ENCODE data around the gene GRIN2C. TPM values are rescaled to one million over a fixed set of nuclear protein-coding genes. Genes with fewer than 3 reads are reported as not detected.
A peak's percentile ranks its signal among the peaks of the same experiment; 100 is the strongest.

GRIN2C gene
- total RNA-seq, 2 donors from 2014 or later: 3.6 TPM; not detected in 1

GRCh38 chr17:74848656-74849399, 10.9 kb downstream of the GRIN2C start:
- no peak overlapping the region for H3K4me3 ChIP-seq
- H3K27me3 ChIP-seq (replicated peaks; ENCODE audit: insufficient read depth): peaks cover 7% of the 10 kb centered on the region
- 58% methylated on average over 9 of the region's 9 CpGs for WGBS
- H3K27ac ChIP-seq: no peak overlapping the region
- no peaks in the 10 kb centered on the region for H3K9me3 ChIP-seq
- no peak for TF ChIP-seq POLR2A (IDR thresholded peaks at IDR 0.05)
- no peak for TF ChIP-seq POLR2AphosphoS5 (IDR thresholded peaks at IDR 0.05)
- no peak for TF ChIP-seq CTCF (IDR thresholded peaks at IDR 0.05)
- intact Hi-C loops (cut with DNase I): no loop called here
- no peaks in the 10 kb centered on the region for H3K4me1 ChIP-seq (replicated peaks)
- H3K36me3 ChIP-seq: no peaks in the 10 kb centered on the region
- no peak for DNase-seq (ENCODE audit: low spot score)

- no peaks in the 10 kb centered on the region for H3K27me3 ChIP-seq (replicated peaks; ENCODE audit: insufficient read depth)
- WGBS: 94% methylated on average over 16 of the region's 16 CpGs
- TF ChIP-seq POLR2AphosphoS5 (IDR thresholded peaks at IDR 0.05): no peak
- TF ChIP-seq CTCF (IDR thresholded peaks at IDR 0.05): no peak
- no peak for TF ChIP-seq POLR2A (IDR thresholded peaks at IDR 0.05)
- no peaks in the 10 kb centered on the region for H3K9me3 ChIP-seq
- DNase-seq (ENCODE audit: low spot score): no peak
- H3K27ac ChIP-seq: no peak overlapping the region
- H3K4me1 ChIP-seq (replicated peaks): no peaks in the 10 kb centered on the region
- H3K4me3 ChIP-seq: no peak overlapping the region
- intact Hi-C loops (cut with DNase I): no loop called here
- H3K36me3 ChIP-seq: no peaks in the 10 kb centered on the region
Observed at GRCh38 chr17:74846621-74847020, 13.1 kb downstream of the GRIN2C start.

- DNase-seq (ENCODE audit: low spot score): no peak
- Histone ChIP-seq H3K36me3 (no peaks in the 10 kb centered on the region), H3K27ac (no peak overlapping the region), H3K27me3 (replicated peaks; ENCODE audit: insufficient read depth) (no peaks in the 10 kb centered on the region), H3K4me3 (peak overlapping the region in 1 of 2 donors; percentile 30), H3K4me1 (replicated peaks) (no peaks in the 10 kb centered on the region), H3K9me3 (no peaks in the 10 kb centered on the region)
- 29% methylated on average over 26 of the region's 26 CpGs for WGBS
- TF ChIP-seq POLR2AphosphoS5 (IDR thresholded peaks at IDR 0.05): no peak
- no peak for TF ChIP-seq CTCF (IDR thresholded peaks at IDR 0.05)
- TF ChIP-seq POLR2A (IDR thresholded peaks at IDR 0.05): no peak
- intact Hi-C loops (cut with DNase I): no loop called here
Observed at GRCh38 chr17:74843352-74843627, 16.4 kb downstream of the GRIN2C start.

- peak; percentile 35 for DNase-seq (ENCODE audit: low spot score)
- H3K36me3 ChIP-seq: no peaks in the 10 kb centered on the region
- no peaks in the 10 kb centered on the region for H3K27me3 ChIP-seq (replicated peaks; ENCODE audit: insufficient read depth)
- intact Hi-C loops (cut with DNase I): no loop called here
- no peaks in the 10 kb centered on the region for H3K4me1 ChIP-seq (replicated peaks)
- TF ChIP-seq CTCF (IDR thresholded peaks at IDR 0.05) (peak; percentile 25 to 72 (median 49)), POLR2A (IDR thresholded peaks at IDR 0.05) (no peak), POLR2AphosphoS5 (IDR thresholded peaks at IDR 0.05) (no peak)
- H3K9me3 ChIP-seq: no peaks in the 10 kb centered on the region
- peak overlapping the region; percentile 19 to 30 for H3K4me3 ChIP-seq
- under 1% methylated on average over 43 of the region's 88 CpGs for WGBS
- H3K27ac ChIP-seq: no peak overlapping the region
Observed at GRCh38 chr17:74842599-74843351, 16.9 kb downstream of the GRIN2C start.

Data from prostate gland (tissue), 2 donors.